HG03097 (cell line): Measurements from ENCODE around the gene ANO4.

Experiments
- ATAC-seq: cut with Tn5 transposase; IDR thresholded peaks from one replicate; pipeline ENCODE4 v1.9.1; 2021; ENCODE audit not compliant: unreplicated experiment, low FRiP score

The ANO4 gene

DNA sequence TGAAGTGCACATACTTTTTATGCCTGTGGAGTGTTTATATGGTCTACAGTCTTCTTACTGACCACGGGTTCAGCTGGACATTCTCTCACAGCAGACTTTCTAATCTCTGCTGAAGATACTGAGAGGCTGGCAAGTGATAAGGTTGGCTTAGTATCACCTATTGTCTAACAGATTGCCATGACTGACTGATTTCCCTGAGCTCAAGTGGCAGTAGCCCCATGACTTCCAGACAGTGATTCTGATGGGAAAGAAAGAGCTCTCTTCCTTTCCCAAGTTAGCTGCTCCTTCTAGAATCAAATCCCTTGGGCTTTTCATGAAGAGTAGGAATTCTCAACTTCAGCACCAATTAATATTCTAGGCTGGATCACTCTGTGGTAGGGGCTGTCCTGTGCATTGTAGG is 141.4 kb downstream of the ANO4 start:
- no peak for ATAC-seq

- ATAC-seq: no peak
Measured at GRCh38 chr12:100936661-100937060, 142.1 kb downstream of the ANO4 start.

GRCh38 chr12:100940503-100940902 is 145.9 kb downstream of the ANO4 start:
- ATAC-seq: no peak

DNA sequence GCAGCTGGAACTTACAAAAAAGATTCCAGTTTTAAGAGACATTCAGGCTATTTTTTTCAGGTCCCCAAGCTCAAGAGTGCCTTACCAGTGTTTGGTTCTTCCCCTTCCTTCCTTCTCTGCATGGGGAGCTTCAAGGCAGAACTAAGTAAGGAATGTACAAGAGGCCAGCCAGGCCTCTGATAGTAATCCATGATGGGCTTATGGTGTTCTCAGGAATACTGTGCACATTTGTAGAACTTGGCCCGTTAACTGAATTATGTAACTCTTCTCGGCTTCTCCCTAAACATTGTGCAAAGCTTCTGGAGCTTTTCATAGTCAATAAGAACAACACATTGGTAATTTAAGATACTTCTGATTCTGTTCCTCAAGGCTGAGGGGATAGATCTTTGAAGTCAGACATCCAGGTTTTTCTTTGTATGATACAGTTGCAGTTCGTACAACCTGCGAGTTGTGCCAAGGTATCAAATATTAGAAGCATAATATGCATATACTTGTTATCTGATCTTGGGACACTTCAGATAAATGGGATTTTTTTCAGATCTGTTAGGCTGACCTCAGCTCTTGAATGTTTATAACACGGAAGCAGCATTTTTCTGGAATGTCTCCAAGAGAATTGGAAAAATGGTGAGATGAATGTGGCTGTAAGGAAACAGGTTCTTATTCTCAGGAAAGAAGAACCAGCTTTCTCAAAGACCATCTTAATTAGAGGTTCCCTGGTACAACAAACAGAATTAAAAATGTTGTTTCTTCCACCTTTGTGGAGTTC is 148.6 kb downstream of the ANO4 start:
- no peak for ATAC-seq

DNA sequence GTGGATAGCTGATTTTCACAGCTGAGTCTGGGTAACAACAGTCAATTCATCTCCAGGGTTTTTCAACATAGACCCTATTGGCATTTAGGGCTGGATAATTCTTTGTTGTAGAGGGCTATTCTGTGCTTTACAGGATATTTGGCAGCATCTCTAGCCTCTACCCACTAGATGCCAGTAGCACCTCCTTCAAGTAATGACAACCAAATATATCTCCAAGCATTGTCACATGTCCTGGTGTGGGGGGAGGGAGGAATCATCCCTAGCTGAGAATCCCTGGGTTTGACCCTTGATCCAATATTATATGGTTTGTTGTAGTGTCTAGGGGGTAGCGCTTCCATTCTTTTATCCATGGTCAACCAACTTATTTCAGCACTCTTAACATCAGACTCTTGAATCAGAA is 157.2 kb downstream of the ANO4 start:
- no peak for ATAC-seq

DNA sequence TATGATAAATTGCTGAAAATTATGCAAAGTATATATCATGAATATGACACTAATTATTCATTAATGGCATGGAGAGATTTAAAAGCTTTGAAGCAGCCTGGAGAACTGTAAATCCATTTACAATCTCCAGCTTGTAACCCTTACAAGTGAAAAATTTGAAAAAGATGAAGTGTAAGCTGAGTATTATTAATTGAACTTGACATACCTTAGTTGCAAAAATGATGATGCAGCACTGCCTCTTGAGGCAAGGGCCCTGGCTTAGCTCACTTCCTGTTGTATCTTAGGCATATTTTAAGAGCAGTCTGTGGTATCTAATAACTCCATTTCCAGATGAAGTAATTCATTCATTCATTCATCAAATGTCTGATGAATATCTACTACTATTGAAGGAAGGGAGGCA is 158.6 kb downstream of the ANO4 start:
- ATAC-seq: no peak

DNA sequence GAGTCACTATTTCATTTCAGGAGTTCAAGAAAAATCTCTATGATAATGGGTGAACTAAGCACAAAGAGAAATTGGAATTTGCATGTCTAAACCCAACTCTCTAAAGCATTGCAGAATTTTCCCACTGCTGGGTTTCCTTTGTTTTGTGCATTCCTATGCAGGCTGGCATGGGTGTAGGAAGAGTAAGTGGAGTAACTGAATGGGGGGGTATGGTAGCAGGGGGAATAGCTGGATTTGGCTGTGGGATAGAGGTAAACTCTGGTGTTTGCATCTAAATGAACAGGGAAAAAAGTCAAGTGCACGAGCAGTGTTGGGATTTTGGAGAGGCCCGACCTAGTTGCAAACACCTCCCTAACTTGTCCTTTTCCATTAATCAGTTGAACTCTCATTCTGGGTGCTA is 159.1 kb downstream of the ANO4 start:
- no peak for ATAC-seq

GRCh38 chr12:100954118-100954517 is 159.5 kb downstream of the ANO4 start:
- no peak for ATAC-seq

GRCh38 chr12:100955139-100955538 is 160.6 kb downstream of the ANO4 start:
- no peak for ATAC-seq

- no peak for ATAC-seq
Measured at GRCh38 chr12:100956311-100956852, 161.8 kb downstream of the ANO4 start.

DNA sequence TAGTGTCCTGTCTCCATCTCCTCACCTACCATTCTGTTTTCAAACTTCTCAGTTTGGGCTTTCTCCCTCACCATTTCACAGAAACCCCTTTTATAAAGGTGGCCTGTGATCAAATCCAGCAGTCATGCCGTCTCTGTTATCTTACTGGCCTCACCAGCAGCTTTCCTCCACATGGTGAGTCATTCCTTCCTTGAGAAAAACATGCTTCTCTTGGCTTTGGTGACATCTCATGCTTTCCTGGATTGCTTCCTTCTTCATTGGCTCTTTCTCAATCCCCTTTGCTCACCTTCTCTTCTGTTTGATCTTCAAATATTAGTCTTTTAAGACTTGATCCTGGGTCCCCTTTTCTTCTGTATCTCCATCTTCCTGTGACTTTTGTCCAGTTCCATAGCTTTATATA is 164.9 kb downstream of the ANO4 start:
- no peak for ATAC-seq

GRCh38 chr12:100962086-100962712 is 167.6 kb downstream of the ANO4 start:
- no peak for ATAC-seq

GRCh38 chr12:100963381-100963780 is 168.8 kb downstream of the ANO4 start:
- no peak for ATAC-seq

- ATAC-seq: no peak
Measured at GRCh38 chr12:100964028-100964427, 169.5 kb downstream of the ANO4 start.

GRCh38 chr12:100967189-100967588 is 172.6 kb downstream of the ANO4 start:
- no peak for ATAC-seq

GRCh38 chr12:100970894-100971293 is 176.3 kb downstream of the ANO4 start:
- ATAC-seq: no peak

DNA sequence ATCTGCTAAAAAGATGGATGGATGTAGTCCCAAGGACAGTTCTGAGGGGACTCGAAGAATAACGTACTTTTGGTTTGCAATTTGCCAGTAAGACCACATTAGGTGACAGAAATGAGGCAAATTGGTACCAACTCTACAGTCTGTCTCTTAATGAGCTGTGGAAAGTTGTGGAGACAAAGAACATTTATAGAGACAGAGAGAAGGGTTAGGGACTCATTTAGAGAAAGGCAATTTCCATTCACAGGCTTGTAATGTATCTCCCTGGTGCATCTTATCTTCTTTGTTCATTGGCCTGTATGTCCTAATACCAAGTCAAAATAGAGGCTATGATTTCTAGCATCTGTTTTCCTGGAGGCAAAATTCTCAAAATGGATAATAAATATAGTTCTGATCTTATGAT is 177.5 kb downstream of the ANO4 start:
- no peak for ATAC-seq

- no peak for ATAC-seq
Measured at GRCh38 chr12:100974341-100974740, 179.8 kb downstream of the ANO4 start.

DNA sequence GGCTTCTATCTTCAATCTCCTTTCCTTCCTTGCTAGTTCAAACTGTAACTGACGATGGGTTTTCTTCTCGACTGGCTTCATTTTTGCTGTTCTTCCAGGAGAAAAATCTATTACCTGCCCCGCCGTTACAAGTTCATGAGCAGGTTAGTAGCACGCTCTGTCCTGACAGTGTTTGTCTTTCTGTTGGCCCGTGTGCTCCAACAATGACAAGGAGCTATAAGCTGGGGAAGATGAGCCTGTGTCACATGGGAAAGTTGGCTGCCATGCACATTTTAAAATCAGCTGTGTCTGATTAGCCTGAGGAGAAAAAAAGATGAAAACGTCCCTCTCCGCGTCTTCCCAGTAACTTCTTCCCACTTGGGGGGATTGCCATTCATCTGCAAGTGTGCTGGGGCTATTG is 180.2 kb downstream of the ANO4 start:
- ATAC-seq: no peak

DNA sequence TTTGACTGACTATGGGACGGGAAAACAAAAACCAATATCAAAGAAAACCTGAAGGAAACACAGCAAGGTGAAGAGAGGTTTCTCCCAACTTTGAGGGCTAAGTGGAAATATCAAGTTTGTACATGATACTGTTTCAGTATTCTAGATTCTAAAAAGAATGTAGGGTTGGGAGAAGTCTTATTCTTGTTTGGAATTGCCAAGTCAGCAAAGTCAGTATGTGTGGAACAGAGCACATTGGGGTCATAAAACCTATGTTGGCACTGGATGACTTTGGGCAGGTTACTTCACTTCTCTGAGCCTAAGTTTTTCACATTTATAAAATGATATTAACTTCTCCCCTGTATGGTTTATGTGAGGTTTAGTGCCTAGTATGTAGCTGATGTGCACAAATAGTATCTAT is 182.2 kb downstream of the ANO4 start:
- no peak for ATAC-seq

GRCh38 chr12:100980856-100981255 is 186.3 kb downstream of the ANO4 start:
- ATAC-seq: no peak

- no peak for ATAC-seq
Measured at GRCh38 chr12:100982511-100983183, 188.1 kb downstream of the ANO4 start.
